Lung (tissue), 12 donors: ENCODE measurements around the gene ATRIP. TPM values are rescaled to one million over a fixed set of nuclear protein-coding genes. Genes with fewer than 3 reads are reported as not detected.
A peak's percentile ranks its signal among the peaks of the same experiment; 100 is the strongest.

Experiments used
- ATAC-seq: fragments of 200-7000 bp; cut with Tn5 transposase; one replicate; pipeline ENCODE4 v1.9.1; 2020; ENCODE audit warnings: moderate number of reproducible peaks; ENCODE audit not compliant: insufficient read depth, low FRiP score
- DNase-seq, 3 donors: peaks; one replicate each; pipeline ENCODE4 v3.0.0-alpha.2; 2013 to 2017
- H3K27ac ChIP-seq, 2 donors: one replicate each; pipeline ENCODE4 v1.5.1; 2013; ENCODE audit warnings: mild to moderate bottlenecking in 2 of 2, moderate library complexity in 2 of 2, control low read depth in 1 of 2, inconsistent platforms in 1 of 2, low read depth in 1 of 2, low read length in 1 of 2
- H3K27me3 ChIP-seq, 3 donors: one replicate each; pipeline ENCODE4 v1.5.1; 2013; ENCODE audit warnings: low read length in 2 of 3; ENCODE audit not compliant: control insufficient read depth in 3 of 3, insufficient read depth in 3 of 3
- H3K36me3 ChIP-seq, 4 donors: one replicate each; pipeline ENCODE4 v1.5.1; 2013; ENCODE audit warnings: low read length in 4 of 4, mild to moderate bottlenecking in 1 of 4, moderate library complexity in 1 of 4; ENCODE audit not compliant: control insufficient read depth in 4 of 4, insufficient read depth in 4 of 4
- H3K4me1 ChIP-seq, 5 donors: one replicate each; pipeline ENCODE4 v1.5.1; 2013; ENCODE audit warnings: low read length in 5 of 5, mild to moderate bottlenecking in 2 of 5, moderate library complexity in 1 of 5; ENCODE audit not compliant: control insufficient read depth in 5 of 5, insufficient read depth in 5 of 5
- H3K4me3 ChIP-seq: one replicate; pipeline ENCODE4 v1.5.1; 2013; ENCODE audit warnings: mild to moderate bottlenecking, control low read depth, moderate library complexity
- H3K9ac ChIP-seq, 2 donors: one replicate each; pipeline ENCODE4 v1.5.1; 2013; ENCODE audit warnings: low read length in 2 of 2, control low read depth in 1 of 2; ENCODE audit not compliant: insufficient read depth in 1 of 2
- H3K9me3 ChIP-seq, 4 donors: one replicate each; pipeline ENCODE4 v1.5.1; 2013; ENCODE audit warnings: low read length in 3 of 4, mild to moderate bottlenecking in 1 of 4, moderate library complexity in 1 of 4; ENCODE audit not compliant: control insufficient read depth in 4 of 4, insufficient read depth in 3 of 4
- WGBS, 2 donors: extraction: QIAGEN DNeasy Blood & Tissue Kit; methylation state at CpG; one replicate each; pipeline ENCODE4 v1.1.7; 2013; 5-methylcytosine and 5-hydroxymethylcytosine counted together
- polyA plus RNA-seq, 2 donors: library from polyadenylated mRNA; stranded (reverse); fragments of 200-250 nt; gene quantifications; one replicate each; pipeline ENCODE4 v1.2.1, GENCODE V29; 2013
- total RNA-seq, 2 donors: library from RNA; depleted of rRNA in 1 of 2; stranded (reverse); fragments of >200 nt in 1 of 2; gene quantifications; one replicate each; pipeline ENCODE4 v1.2.1, GENCODE V29; 2014 to 2021
- TF ChIP-seq, protein P1 (sequence below): IDR thresholded peaks from 2 replicates; pipeline ENCODE4 v1.5.1; 2012; ENCODE audit warnings: mild to moderate bottlenecking; ENCODE audit errors: control extremely low read depth, extremely low read depth
- donor health status: control.
- donor health status: control.
- donor health status: Bipolar disorder and iron deficiency.
- donor health status: healthy.
- donor health status: DM: yes; HTN: yes; CAD: no.

Gene ATRIP
- total and polyA plus RNA-seq, 4 donors: 4.8 to 7.6 (median 6.3) TPM

GRCh38 chr3:48412375-48413001 is 34.0 kb upstream of the ATRIP start:
- no peaks in the 10 kb centered on the region for H3K27me3 ChIP-seq
- no peak overlapping the region for H3K9ac ChIP-seq
- 94 to 97% methylated on average over 19 of the region's 19 CpGs for WGBS, 2 donors
- no peak overlapping the region for H3K4me3 ChIP-seq
- peaks cover 10 to 66% (median 31%) of the 10 kb centered on the region in 4 donors for H3K36me3 ChIP-seq
- no peaks in the 10 kb centered on the region for H3K9me3 ChIP-seq
- ATAC-seq (no peak), DNase-seq (peak in 1 of 3 donors; percentile 4)
- H3K4me1 ChIP-seq: no peaks in the 10 kb centered on the region
- H3K27ac ChIP-seq: no peak overlapping the region
- TF ChIP-seq, protein P1, sequence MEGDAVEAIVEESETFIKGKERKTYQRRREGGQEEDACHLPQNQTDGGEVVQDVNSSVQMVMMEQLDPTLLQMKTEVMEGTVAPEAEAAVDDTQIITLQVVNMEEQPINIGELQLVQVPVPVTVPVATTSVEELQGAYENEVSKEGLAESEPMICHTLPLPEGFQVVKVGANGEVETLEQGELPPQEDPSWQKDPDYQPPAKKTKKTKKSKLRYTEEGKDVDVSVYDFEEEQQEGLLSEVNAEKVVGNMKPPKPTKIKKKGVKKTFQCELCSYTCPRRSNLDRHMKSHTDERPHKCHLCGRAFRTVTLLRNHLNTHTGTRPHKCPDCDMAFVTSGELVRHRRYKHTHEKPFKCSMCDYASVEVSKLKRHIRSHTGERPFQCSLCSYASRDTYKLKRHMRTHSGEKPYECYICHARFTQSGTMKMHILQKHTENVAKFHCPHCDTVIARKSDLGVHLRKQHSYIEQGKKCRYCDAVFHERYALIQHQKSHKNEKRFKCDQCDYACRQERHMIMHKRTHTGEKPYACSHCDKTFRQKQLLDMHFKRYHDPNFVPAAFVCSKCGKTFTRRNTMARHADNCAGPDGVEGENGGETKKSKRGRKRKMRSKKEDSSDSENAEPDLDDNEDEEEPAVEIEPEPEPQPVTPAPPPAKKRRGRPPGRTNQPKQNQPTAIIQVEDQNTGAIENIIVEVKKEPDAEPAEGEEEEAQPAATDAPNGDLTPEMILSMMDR: no peak

DNA sequence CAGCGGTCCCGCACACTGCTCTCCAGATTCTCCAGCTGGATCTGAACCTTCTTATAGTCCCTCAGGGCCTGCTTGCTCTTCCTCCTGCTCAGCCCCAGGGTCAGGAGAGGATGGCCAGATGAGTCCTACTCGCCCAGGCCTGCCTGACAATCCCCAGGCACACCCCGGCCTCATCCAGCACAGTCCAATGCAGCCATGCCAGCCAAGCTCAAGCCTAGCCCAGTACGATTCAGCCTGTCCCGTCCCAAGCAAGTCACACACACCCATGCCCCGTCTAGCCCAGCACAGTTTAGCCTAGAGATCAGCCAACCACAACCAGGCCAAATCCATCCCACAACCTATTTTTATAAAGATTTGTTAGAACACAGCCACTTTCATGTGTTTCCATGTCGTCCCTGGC is 33.5 kb upstream of the ATRIP start:
- no peak overlapping the region for H3K27ac ChIP-seq

DNA sequence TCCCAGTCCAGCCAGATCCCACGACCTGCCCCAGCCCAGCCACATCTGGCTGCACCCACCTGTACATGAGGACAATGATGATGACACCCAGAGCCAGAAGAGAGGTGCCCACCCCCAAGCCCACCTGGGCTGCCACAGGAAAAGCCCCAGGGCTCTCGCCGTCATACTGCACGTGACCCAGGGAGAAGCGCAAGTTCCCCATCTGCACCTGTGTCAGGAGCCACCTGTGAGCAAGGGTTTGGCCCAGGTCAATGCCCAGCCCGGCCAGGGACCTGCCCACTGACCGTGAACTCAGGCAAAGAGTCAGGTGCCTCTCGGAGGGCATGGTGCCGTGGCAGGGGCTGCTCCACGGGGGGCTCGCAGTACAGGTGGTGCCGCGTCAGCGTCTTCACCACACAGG is 32.9 kb upstream of the ATRIP start:
- DNase-seq (peak in 1 of 3 donors; percentile 2), ATAC-seq (no peak)
- no peak overlapping the region for H3K4me3 ChIP-seq
- no peaks in the 10 kb centered on the region for H3K27me3 ChIP-seq
- H3K4me1 ChIP-seq: no peaks in the 10 kb centered on the region
- no peak overlapping the region for H3K9ac ChIP-seq
- no peak overlapping the region for H3K27ac ChIP-seq
- peaks cover 10 to 77% (median 29%) of the 10 kb centered on the region in 4 donors for H3K36me3 ChIP-seq
- TF ChIP-seq, protein P1: no peak
- 93 to 94% methylated on average over 13 to 14 of the region's 14 CpGs for WGBS, 2 donors
- H3K9me3 ChIP-seq: no peaks in the 10 kb centered on the region

More for the DNA sequence above, 33.5 kb upstream of the ATRIP start:
- Histone ChIP-seq H3K4me1 (no peaks in the 10 kb centered on the region), H3K9me3 (no peaks in the 10 kb centered on the region), H3K27me3 (no peaks in the 10 kb centered on the region), H3K9ac (no peak overlapping the region), H3K36me3 (peaks cover 10 to 72% (median 31%) of the 10 kb centered on the region in 4 donors), H3K4me3 (no peak overlapping the region)
- WGBS, 2 donors: 91 to 95% methylated on average over 8 of the region's 8 CpGs
- DNase-seq (peak in 1 of 3 donors; percentile 6), ATAC-seq (no peak)
- TF ChIP-seq, protein P1: no peak
